Erythroblast (primary cell): ENCODE measurements around the gene METTL26.

Experiments used
- GATA1 ChIP-seq: IDR thresholded peaks from 2 replicates; pipeline ENCODE4 v1.6.1; 2011; ENCODE audit warnings: low read depth, mild to moderate bottlenecking, control low read depth, low read length, moderate library complexity
- POLR2A ChIP-seq: IDR thresholded peaks from 2 replicates; pipeline ENCODE4 v1.6.1; 2011; ENCODE audit warnings: mild to moderate bottlenecking, low read length

DNA sequence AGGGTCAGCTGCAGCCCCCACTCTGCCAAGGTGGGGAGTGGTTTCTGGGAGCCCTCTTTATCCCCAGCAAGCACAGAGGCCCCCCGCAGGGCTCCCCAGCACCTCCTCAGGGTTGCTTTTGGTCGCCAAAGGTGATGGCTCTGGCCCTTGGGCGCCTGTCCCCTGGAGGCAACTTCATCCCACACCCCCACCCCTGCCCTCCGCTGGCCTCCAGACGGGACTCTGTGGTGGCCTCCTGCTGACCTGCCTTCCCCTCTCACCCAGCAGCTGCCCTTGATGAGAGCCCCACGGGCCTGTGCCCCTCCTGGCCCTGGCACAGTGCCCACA lies 24.0 kb upstream of the METTL26 start:
- TF ChIP-seq POLR2A (no peak), GATA1 (no peak)
